ENCODE data around the gene BIRC3. TPM values are rescaled to one million over a fixed set of nuclear protein-coding genes. Genes with fewer than 3 reads are reported as not detected.

BIRC3 gene
- total RNA-seq, 4 donors from 2014 or later: 2.4 to 6.9 (median 6.0) TPM

DNA sequence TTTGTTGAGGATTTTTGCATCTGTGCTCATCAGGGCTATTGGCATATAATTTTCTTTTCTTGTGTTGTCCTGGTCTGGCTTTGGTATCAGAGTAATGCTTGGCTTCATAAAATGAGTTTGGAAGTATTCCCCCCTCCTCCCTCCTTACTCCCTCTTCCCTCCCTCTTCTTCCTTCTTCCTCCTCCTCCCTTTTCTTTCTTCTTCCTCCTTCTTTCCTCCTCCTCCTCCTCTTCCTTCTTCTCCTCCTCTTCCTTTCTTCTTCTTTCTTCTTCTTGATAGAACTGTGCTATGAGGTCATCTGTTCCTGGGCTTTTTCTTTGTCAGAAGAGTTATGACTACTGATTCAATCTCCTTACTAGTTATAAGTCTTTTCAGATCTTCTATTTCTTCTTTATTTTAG lies 39.8 kb downstream of the BIRC3 start:
- intact Hi-C loops (cut with DNase I): no loop called here
- DNase-seq: no peak

DNA sequence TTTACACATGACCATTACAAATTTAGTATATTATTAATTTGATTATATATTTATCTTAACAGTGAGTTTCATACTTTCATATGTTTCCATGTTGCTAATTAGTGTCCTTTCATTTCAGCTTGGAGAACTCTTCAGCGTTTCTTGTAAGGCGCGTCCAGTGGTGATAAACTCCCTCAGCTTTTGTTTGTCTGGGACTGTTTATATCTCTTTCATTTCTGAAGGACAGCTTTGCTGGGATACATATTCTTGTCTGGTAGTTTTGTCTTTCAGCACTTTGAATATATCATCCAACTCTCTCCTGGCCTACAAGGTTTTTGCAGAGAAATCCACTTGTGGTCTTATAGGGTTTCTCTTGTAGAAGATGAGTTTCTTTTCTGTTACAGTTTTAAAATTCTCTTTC lies 42.1 kb downstream of the BIRC3 start:
- H3K9me3 ChIP-seq: no peaks in the 10 kb centered on the region
- peaks cover 0 to 6% (median 0%) of the 10 kb centered on the region in 3 donors for H3K4me1 ChIP-seq
- peaks cover 0 to 81% (median 10%) of the 10 kb centered on the region in 3 donors for H3K36me3 ChIP-seq
- no peak overlapping the region for H3K27ac ChIP-seq
- intact Hi-C loops (cut with DNase I): no loop called here
- DNase-seq: no peak
- WGBS, 2 donors: 62 to 64% methylated on average over 3 of the region's 3 CpGs
- H3K27me3 ChIP-seq: no peaks in the 10 kb centered on the region
- no peak overlapping the region for H3K4me3 ChIP-seq
- no peak for TF ChIP-seq POLR2A (IDR thresholded peaks at IDR 0.05)
- TF ChIP-seq, protein P1, sequence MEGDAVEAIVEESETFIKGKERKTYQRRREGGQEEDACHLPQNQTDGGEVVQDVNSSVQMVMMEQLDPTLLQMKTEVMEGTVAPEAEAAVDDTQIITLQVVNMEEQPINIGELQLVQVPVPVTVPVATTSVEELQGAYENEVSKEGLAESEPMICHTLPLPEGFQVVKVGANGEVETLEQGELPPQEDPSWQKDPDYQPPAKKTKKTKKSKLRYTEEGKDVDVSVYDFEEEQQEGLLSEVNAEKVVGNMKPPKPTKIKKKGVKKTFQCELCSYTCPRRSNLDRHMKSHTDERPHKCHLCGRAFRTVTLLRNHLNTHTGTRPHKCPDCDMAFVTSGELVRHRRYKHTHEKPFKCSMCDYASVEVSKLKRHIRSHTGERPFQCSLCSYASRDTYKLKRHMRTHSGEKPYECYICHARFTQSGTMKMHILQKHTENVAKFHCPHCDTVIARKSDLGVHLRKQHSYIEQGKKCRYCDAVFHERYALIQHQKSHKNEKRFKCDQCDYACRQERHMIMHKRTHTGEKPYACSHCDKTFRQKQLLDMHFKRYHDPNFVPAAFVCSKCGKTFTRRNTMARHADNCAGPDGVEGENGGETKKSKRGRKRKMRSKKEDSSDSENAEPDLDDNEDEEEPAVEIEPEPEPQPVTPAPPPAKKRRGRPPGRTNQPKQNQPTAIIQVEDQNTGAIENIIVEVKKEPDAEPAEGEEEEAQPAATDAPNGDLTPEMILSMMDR (IDR thresholded peaks at IDR 0.05): no peak

More for the DNA sequence above, 39.8 kb downstream of the BIRC3 start:
- Histone ChIP-seq H3K9me3 (no peaks in the 10 kb centered on the region), H3K27ac (no peak overlapping the region), H3K36me3 (peaks cover 0 to 73% (median 10%) of the 10 kb centered on the region in 3 donors), H3K4me3 (no peak overlapping the region), H3K4me1 (peaks cover 0 to 6% (median 0%) of the 10 kb centered on the region in 3 donors), H3K27me3 (no peaks in the 10 kb centered on the region)
- TF ChIP-seq, protein P1 (IDR thresholded peaks at IDR 0.05): no peak
- no peak for TF ChIP-seq POLR2A (IDR thresholded peaks at IDR 0.05)

DNA sequence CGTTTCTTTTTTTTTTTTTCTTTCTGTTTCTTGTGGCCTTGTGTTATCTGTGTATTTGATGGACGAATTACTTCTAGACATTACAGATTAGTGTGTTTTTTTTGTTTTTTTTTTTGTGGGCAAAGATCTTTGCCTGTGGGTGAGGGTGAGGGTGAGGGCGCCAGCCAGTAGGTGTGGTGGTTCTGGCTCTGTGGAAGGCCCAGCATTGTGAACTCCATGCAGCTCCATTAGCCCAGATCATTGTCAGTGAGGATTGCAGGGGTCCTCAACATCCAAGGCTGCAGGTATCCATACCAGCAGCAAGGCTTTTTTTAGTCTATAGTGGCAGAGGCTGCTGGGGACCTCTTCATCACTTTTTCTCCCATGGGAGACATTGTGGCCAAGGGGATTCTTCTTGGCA lies 43.4 kb downstream of the BIRC3 start:
- no peak for DNase-seq
- Histone ChIP-seq H3K27me3 (no peaks in the 10 kb centered on the region), H3K36me3 (peaks cover 8 to 89% (median 10%) of the 10 kb centered on the region in 3 donors), H3K4me3 (no peak overlapping the region), H3K4me1 (peaks cover 0 to 6% (median 0%) of the 10 kb centered on the region in 3 donors), H3K27ac (no peak overlapping the region), H3K9me3 (no peaks in the 10 kb centered on the region)
- intact Hi-C loops (cut with DNase I): no loop called here
- TF ChIP-seq, protein P1 (IDR thresholded peaks at IDR 0.05): no peak
- no peak for TF ChIP-seq POLR2A (IDR thresholded peaks at IDR 0.05)
- WGBS, 2 donors: 76 to 87% methylated on average over 3 of the region's 3 CpGs

DNA sequence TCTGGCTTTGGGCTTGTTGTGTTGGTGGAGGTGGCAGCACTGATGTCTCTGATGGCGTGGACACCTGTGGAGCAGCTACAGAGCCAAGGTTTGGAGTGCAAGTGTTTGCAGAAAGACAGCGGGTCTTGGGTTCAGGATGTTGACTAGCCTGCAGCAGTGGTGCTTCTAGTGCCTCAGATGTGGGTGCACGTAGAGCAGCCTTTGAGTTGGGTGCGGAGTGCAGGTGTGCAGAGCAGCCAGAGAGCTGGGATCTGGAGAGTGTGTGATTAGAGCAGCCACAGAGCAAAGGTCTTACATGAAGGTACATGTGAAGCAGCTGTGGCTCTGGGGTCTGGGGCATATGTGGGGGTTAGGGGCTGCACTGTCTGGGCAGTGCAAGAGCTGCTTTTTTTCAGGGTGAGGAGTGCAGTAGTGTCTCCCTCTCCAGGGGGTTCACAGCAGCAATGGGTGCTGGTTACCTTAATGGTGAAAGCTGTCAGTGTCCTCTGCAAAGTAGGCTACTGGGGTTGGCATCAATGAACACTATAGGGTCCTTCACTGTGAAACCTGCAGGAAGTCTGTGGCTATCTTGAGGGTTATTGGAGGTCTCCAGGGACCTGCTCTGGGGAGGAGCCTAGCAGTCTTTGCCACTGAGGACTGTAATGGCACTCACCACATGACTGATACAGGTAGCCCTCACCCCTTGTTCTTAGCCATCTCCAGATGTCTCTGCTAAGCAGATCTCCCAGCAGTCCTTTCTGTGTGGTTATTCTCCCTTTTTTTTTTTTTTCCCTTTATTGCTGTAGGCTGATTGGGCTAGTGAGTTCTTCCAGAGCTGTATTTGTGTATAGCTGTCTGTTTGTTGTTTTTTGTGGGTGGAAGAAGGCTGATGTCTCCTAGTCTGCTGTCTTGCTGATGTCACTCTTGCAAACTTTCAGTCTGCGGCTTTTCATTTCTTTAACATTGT lies 44.1 kb downstream of the BIRC3 start:
- H3K27ac ChIP-seq: no peak overlapping the region
- WGBS, 2 donors: 92 to 93% methylated on average over 1 to 5 of the region's 5 CpGs
- peaks cover 0 to 6% (median 0%) of the 10 kb centered on the region in 3 donors for H3K4me1 ChIP-seq
- no peak overlapping the region for H3K4me3 ChIP-seq
- H3K36me3 ChIP-seq: peaks cover 10 to 89% (median 11%) of the 10 kb centered on the region in 3 donors
- intact Hi-C loops (cut with DNase I): no loop called here
- H3K9me3 ChIP-seq: no peaks in the 10 kb centered on the region
- no peak for DNase-seq
- H3K27me3 ChIP-seq: no peaks in the 10 kb centered on the region
- no peak for TF ChIP-seq POLR2A (IDR thresholded peaks at IDR 0.05)
- TF ChIP-seq, protein P1 (IDR thresholded peaks at IDR 0.05): no peak

DNA sequence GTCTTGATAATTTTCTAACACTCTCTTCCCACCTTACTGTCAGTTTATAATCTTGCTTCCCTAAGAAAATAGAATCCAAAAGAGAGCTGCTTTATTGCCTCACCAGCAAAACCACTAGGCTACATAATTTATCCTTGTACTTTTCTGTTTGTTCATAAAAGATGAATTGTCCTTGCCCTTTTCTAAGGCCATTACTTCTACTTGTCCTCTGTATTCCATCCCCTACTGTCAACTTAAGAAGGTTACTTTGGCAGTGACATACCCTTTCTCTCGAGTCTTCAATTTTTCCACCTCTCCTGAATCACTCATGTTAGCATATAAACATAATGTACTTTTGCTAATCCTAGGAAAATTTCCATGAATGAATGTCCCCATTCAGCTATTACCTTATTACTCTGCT lies 47.7 kb downstream of the BIRC3 start:
- no peak for DNase-seq
- H3K27ac ChIP-seq: no peak overlapping the region
- no peaks in the 10 kb centered on the region for H3K27me3 ChIP-seq
- no peaks in the 10 kb centered on the region for H3K9me3 ChIP-seq
- H3K36me3 ChIP-seq: peaks cover 10 to 89% (median 18%) of the 10 kb centered on the region in 3 donors
- TF ChIP-seq POLR2A (IDR thresholded peaks at IDR 0.05): no peak
- TF ChIP-seq, protein P1 (IDR thresholded peaks at IDR 0.05): no peak
- intact Hi-C loops (cut with DNase I): no loop called here
- no peak overlapping the region for H3K4me3 ChIP-seq
- WGBS, 2 donors: 55 to 76% methylated on average over 1 of the region's 1 CpG
- peaks cover 0 to 3% (median 0%) of the 10 kb centered on the region in 3 donors for H3K4me1 ChIP-seq

Measured in esophagus squamous epithelium (tissue), 5 donors.